Measurements from ENCODE around the gene CAMKMT.

- TF ChIP-seq, protein P1, sequence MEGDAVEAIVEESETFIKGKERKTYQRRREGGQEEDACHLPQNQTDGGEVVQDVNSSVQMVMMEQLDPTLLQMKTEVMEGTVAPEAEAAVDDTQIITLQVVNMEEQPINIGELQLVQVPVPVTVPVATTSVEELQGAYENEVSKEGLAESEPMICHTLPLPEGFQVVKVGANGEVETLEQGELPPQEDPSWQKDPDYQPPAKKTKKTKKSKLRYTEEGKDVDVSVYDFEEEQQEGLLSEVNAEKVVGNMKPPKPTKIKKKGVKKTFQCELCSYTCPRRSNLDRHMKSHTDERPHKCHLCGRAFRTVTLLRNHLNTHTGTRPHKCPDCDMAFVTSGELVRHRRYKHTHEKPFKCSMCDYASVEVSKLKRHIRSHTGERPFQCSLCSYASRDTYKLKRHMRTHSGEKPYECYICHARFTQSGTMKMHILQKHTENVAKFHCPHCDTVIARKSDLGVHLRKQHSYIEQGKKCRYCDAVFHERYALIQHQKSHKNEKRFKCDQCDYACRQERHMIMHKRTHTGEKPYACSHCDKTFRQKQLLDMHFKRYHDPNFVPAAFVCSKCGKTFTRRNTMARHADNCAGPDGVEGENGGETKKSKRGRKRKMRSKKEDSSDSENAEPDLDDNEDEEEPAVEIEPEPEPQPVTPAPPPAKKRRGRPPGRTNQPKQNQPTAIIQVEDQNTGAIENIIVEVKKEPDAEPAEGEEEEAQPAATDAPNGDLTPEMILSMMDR (conservative IDR thresholded peaks at IDR 0.05 in 1 of 2, IDR thresholded peaks at IDR 0.05 in 1 of 2; ENCODE audit: extremely low read depth in 1 of 2, insufficient read depth in 1 of 2, low read depth in 1 of 2, low read length in 2 of 2) = no peak
- no peak for TF ChIP-seq EZH2 (IDR thresholded peaks at IDR 0.05; ENCODE audit: borderline replicate concordance, low read length)
These were observed 401.6 kb downstream of the CAMKMT start for GRCh38 chr2:44763275-44763782.

Data from mammary epithelial cell (primary cell).